ENCODE data around the gene PLCB4.

DNA sequence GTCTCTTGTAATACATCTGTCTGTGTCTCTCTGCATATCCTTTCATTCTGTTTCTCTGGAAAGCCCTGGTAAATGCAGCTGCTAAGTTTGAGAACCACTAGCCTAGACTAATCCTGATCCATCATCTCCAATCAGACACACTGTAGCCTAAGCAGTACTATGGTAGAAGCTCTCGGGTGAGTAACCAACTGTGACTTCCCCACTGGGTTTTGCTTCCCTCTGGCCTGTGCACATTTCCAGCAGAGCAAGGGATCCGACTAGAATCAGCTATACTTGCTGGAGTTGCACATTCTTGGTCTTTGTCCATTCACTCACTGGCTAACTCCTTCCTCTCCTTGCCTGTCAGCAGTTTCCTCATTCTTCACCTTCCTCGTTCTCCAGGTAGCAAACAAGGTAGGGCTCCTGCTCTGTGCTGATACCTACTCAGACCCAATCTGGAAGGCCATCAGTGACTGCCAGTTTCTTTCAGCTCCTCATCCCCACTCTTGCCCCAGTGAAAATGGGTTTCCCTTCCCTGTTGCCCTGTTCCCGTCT is 184.2 kb downstream of the PLCB4 start:
- TF ChIP-seq, protein P1, sequence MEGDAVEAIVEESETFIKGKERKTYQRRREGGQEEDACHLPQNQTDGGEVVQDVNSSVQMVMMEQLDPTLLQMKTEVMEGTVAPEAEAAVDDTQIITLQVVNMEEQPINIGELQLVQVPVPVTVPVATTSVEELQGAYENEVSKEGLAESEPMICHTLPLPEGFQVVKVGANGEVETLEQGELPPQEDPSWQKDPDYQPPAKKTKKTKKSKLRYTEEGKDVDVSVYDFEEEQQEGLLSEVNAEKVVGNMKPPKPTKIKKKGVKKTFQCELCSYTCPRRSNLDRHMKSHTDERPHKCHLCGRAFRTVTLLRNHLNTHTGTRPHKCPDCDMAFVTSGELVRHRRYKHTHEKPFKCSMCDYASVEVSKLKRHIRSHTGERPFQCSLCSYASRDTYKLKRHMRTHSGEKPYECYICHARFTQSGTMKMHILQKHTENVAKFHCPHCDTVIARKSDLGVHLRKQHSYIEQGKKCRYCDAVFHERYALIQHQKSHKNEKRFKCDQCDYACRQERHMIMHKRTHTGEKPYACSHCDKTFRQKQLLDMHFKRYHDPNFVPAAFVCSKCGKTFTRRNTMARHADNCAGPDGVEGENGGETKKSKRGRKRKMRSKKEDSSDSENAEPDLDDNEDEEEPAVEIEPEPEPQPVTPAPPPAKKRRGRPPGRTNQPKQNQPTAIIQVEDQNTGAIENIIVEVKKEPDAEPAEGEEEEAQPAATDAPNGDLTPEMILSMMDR (conservative IDR thresholded peaks at IDR 0.05; ENCODE audit: low read depth in 2 of 2), result no peak
- TF ChIP-seq EZH2phosphoT487 (IDR thresholded peaks at IDR 0.05; ENCODE audit: unreplicated experiment) (no peak), POLR2AphosphoS5 (IDR thresholded peaks at IDR 0.05; ENCODE audit: low read depth) (no peak)

Data from GM23338 (cell line).